GM19099 (cell line): ENCODE results near the gene EFCAB14.
A peak's percentile ranks its signal among the peaks of the same experiment; 100 is the strongest.

Source experiments
- POLR2A ChIP-seq: IDR thresholded peaks from 3 replicates; pipeline ENCODE4 v1.6.1; 2011; ENCODE audit warnings: low read depth; ENCODE audit not compliant: insufficient read length; ENCODE audit errors: extremely low read depth

EFCAB14 gene, protein sequence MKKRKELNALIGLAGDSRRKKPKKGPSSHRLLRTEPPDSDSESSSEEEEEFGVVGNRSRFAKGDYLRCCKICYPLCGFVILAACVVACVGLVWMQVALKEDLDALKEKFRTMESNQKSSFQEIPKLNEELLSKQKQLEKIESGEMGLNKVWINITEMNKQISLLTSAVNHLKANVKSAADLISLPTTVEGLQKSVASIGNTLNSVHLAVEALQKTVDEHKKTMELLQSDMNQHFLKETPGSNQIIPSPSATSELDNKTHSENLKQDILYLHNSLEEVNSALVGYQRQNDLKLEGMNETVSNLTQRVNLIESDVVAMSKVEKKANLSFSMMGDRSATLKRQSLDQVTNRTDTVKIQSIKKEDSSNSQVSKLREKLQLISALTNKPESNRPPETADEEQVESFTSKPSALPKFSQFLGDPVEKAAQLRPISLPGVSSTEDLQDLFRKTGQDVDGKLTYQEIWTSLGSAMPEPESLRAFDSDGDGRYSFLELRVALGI

DNA sequence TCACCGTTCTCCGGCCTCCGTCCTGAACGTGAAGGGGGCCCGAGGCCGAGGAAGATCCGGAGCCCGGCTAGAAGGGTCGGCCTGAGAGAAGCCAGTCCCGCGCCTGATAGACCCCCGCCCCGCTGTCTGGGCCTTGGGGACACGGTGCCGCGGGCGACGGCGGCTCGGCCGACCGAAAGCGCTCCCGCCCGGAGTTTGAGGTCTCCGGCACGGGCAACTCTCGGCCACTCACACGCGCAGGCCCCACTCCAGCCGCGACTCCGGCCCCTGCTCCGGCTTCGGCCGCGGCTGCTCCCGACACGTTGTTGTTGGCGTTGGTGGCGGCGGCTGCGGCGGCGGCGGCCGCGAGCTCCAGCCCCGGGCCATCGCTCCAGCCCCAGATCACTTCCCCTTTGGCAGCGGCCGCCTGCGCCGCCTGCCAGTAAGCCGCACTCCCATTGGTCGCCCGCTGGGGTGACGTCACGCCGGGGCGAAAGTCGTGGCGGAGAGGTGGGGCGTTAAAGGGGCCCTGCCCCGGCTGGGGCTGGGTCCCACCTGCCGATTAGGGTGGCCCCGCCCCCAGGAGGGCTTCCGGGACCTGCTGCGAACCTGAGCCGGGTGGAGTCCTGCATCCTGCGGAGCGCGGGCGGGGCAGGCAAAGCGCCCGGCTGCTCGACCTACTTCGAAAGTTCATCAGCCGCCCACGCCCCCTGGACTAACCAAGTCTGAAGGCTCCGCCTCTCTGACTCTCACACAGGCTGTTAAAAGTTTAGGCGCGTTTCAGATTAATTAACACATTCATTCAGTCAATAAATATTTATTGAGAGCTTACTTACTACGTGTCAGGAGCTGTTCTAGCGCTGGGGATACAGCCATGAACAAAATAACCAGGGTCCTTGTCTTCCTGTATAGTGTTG is at the start of gene EFCAB14:
Gene EFCAB14, minus strand, starts transcription at position 388 of the 896 bp plus-strand sequence. CDS start 1,027 bp downstream, outside the sequence.
- TF ChIP-seq POLR2A = peak; percentile 86

DNA sequence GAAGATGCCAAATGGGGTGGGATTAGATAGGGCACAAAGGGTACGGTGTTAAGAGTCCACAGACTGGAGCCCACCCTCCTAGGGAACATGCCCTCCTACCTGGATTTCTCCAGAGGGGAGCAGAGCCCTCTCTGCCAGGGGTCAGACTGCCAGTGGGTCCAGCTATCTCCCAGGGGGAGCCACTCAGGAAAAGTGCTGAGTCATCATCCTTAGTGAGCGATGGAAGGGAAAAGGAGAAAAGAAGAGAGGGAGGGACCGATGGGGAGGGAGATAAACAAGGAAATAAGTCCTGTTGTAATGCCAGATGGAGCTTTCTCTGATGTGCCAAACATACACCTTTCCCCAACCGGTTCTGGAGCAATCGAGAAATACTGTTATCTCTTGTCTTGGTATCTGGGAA is 49.5 kb upstream of the EFCAB14 start:
- TF ChIP-seq POLR2A = no peak

DNA sequence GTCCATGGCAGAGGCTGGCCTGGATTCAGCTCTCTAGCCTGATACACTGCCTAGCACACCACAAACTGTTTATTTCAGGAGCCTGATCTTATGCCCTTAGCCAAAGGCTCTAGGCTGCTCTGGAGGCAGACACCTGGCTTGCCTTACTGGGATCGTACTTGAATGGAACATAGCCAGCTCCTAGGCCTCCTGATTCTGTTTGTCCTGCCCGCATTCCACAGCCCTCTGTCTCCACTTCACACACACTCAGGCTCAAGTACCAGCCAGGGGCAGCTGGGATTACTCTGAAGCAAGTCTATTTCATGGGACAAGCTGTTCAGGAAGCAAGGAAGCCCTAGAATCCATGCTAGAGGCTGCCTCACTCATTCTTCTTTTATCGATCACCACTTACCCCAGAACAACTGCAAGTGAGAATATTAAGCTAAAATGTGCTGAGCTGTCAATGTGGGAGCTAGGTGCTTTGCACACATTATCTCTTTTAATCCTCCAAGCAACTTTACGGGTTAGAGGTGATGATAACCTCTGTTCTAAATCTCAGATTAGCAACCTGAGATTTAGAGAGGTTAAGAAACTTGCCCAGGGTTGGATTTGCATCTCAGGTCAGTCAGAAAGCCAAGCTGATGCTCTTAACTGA is 48.9 kb upstream of the EFCAB14 start:
- TF ChIP-seq POLR2A = no peak

DNA sequence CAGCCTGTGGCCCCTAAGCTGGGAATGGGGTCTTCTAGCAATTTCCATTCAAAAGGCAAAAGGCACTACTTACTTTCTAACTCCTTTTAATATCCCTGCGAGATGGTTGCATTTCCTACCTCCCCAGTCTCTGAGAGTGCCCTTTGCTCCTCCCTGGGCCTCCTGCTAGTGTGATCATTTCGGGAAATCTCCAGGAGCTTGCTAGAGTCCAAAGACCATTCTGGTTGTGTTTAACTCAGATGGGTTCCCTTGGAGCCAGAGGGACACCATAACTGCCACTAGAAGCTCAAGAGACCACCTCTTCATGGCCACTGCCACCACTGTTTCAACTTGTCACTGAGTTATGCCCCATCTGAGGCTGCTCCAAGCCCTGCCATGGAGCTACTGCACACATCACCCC is 45.5 kb upstream of the EFCAB14 start:
- TF ChIP-seq POLR2A = no peak

DNA sequence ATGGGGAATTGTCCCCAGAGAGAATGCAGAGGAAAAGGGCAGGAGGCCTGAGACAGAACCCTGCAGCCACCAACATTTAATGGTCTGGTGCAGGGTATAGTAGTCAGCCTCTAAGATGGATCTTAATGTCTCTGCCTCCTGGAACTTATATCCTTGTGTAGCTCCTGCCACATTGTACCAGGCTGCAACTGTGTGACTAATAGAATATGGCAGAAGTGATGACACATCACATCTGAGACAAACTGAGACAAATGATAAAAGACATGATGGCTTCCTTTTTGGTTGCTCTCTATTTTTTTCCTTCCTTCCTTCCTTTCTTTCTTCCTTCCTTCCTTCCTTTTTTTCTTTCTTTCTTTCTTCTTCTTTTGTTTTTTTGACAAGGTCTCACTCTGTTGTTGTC is 42.8 kb upstream of the EFCAB14 start:
- TF ChIP-seq POLR2A = no peak

DNA sequence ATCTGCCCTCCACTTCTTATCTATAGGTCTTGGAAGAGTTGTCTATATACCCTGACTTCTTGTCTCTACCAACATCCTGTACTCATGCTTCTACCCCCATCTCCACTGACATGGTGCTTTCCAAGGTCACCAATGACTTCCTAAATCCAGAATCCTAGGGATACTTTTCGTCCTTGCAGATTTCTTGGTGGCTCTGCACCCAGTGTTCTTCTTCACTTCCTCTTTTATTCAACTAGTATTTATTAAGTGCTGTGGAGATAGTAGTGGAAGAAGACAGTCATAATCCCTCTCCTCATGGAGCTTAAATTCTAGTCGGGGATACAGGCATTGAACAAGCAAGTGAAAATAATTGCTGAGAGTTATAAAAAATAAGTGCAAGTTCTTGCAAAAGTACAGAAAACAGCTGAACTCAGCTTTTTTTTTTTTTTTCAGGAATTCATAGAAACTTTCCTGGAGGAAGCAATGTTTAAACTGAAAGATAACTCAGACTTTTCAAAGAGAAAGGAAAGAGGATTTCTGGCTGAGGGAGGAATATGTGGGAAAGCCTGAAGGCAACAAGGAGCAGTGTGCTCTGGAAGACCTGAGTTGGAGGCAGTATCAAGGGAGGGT is 41.7 kb upstream of the EFCAB14 start:
- no peak for TF ChIP-seq POLR2A

DNA sequence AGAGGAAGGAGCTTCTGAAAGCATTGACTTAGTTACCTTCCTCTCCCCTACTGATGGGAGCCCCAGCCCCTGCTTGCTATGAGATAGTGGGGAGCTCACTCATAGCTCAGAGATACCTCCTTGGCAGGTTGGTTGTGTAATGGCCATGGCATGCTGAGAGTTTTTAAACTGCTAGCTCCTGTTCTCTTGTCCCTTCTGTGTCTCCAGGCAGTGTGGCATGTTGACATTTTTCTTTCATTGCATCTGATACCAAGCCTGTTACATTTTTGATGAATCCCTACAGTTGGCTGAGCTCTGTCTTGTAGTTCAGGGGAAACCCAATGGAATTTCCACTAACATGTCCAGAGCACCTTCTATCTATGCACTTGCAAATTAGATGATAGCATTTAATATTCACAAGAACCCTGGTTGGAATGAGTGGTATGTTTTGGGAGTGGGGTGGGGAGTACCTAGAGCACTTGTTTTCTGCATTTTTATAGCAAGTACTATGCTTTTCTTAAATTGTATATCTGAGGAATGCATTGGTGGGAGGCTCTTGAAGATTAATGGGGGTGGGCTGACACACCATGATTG is 39.1 kb upstream of the EFCAB14 start:
- TF ChIP-seq POLR2A = no peak

DNA sequence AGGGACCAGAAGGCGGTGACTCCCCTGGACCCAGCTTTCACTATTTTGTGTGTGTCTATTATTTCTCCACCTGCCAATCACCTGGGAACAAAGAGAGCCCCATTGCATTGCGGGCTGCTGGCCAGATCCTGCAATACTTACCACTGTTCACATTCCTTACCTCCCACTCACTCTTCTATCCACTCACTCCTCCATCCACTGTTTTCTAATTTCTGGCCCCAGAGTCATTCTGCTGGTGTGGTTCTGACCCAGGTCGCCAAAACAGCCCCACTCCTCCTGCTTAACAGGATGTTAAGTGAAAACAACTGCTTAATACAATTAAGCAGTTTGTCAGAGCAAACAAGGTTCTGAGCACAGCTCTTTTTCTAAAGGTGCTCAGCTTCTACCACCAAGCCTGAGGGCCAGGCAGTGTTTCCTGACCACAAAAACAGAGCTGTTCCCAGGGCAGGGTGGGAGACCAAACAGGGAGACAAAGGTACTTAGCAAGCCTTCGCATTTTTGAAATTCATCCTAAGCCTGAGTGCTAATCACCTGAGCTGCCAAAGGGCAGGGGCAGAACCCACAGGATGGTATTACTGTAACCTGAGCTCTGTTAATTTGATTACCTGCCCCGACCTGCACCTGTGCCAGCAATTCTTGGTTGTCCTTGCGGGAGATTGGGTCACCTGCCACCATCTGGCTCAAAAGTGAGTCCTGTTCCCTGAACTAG is 38.5 kb upstream of the EFCAB14 start:
- no peak for TF ChIP-seq POLR2A

DNA sequence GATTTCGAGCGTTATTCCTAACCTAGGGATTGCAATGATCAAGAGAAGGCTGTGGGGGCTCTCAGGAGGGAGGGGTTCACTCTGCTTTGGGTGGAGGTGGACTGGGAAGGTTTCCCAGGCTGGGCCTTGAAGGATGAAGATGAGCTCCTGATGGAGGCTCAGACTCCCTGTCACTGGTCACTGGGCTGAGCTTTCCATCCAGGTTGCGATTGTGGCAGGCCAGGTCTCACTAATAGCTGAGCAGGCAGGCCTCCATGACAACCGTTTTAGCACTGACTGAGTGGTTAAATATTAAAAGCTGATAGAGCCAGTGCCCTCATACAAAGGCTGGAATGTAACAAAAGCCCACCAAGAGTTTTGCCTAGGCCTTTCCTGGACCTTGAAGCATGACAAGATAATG is 36.2 kb upstream of the EFCAB14 start:
- TF ChIP-seq POLR2A = no peak

DNA sequence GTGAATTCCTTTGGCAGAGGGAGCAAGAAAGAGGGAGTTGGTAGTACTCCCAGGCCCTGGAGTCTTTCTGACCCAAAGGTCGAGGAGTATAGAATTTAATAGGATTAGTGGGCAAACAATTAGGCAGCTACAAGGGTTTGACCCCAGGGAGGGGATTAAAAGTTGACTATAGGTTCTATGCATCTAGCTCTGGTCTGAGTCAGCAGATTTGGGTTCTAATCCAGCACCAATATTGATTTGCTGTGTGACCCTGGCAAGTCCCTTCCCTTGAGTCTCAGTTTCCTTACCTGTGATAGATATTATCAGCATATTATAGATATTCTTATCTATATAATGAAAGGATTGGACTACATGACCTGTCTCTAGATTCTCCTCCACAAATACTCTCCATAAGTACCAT is 35.1 kb upstream of the EFCAB14 start:
- no peak for TF ChIP-seq POLR2A

DNA sequence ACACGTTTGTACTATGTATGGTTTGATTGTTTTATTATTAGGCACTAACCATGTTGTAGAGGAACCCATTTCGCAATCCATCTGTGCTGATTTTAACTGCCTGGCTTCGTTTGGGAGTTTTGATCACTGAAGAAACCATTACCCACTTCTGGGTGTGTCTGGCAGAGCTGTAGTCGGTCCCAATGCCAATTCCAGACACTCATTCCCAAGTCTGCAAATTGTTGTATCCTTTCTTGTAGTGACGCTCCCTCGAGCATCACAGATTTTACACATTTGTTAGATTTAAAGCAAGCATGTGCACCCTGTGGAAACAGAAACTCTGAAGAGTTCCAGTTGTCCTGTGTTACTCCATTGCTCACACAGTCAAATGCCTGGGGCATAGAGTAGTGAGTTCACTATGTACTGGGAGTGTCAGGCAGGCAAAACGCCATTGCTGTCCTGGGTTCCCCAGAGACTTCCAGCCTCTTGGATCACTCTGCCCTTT is 31.0 kb upstream of the EFCAB14 start:
- TF ChIP-seq POLR2A = no peak

DNA sequence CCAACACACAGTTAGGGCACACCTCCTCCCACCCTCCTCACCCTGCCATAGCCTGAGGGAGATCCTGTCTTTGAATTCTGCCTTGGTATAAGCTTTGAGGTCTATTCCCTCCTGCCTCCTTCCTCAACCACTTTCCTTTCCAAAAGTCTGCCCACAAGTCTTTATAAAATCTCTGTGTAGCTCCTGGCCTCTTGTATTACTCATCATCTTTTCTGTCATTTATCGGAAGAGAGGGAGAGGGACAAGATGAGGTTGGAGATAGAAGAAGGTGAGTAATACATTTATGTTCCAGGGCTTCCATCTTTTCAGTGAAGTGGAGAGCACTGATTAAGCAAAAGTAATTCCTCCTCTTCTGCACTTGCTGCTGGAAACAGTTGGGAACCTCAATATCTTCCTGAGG is 30.5 kb upstream of the EFCAB14 start:
- TF ChIP-seq POLR2A = no peak

DNA sequence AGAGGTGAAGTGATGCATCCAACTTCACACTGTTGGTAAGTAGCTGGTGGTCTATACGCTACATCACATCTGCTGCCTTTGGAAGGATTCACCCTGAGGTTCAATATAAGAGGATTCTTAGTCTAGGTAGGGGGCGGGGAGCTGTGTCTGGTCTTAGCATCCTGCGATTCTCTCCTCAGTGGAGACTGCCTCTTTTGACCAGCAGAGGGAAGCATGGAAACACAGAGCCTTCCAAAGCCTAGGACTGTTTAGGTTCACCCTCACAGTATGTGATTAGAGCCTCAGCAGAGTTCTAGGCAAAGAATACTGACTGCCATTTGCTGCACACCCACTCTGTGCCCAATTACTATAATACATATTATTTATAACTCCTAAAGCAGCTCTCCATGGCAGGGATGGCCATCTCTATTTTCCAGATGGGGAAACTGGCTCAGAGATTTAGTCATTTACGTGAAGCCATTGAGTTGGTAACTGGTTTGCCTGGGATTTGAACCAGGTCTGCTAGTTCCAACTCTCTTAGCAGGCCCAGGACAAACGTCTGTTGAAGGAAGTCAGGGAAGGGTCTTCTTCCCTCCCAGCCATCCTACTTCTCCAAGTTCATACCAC is 28.9 kb upstream of the EFCAB14 start:
- TF ChIP-seq POLR2A = no peak

DNA sequence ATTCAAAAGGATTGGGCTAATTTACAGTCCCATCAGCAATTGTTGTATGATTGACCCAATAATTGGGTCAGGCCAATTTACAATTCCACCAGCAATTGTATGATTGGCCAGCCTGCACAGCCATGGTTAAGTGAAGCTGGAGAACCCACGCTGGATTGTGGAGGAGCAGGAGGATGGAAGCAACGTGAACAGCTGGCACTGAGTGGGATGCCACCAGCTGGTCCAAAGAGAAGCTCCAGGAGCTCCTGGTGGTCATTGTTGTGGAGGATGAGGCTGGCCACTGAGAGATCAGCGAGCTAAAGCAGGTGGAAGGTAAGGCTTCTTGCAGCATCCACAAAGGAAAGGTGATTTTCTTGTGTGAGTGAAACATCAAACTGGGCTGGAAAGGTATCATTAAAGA is 23.2 kb upstream of the EFCAB14 start:
- TF ChIP-seq POLR2A = no peak

DNA sequence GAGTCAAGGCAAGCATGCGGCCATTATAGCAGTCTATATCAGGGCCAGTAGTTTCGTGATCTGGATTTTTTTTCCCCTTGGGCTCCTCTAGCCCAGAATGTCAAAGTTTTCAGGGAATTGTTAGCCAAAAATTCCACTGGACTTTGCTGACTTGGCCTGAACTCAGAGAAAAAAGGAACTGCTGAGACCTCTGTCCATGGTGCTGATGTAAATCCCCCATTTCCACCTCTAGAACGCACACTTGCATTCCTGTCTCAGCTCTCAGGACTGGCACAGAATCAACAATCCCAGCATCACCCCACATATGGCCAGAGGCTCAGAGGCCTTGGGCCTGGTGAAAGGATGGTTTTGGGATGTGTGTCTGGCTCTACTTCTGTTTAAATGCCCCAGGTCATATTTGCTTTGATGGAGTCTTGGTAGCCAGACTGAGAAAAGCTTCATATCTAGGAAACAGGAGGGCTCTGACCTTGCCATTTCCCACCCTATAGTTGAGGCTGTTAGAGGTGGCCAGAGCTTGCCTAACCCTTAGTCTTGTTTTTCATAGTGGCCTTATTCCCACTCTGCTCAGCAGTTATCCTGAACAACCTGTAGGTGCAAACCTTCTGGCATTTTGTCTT is 16.9 kb upstream of the EFCAB14 start:
- no peak for TF ChIP-seq POLR2A
